ENCODE results near the gene PKD1L1. TPM values are rescaled to one million over a fixed set of nuclear protein-coding genes. Genes with fewer than 3 reads are reported as not detected.

The PKD1L1 gene
- total RNA-seq, 1 experiment from 2014 or later: 2.8 TPM

GRCh38 chr7:47779341-47779771 is 168.9 kb downstream of the PKD1L1 start:
- H3K27ac ChIP-seq (ENCODE audit: low read length): no peak overlapping the region
- no peak overlapping the region for H2AFZ ChIP-seq (ENCODE audit: low read length)
- no peaks in the 10 kb centered on the region for H4K20me1 ChIP-seq (ENCODE audit: insufficient read depth, low read depth, low read length)
- no peaks in the 10 kb centered on the region for H3K9me3 ChIP-seq (ENCODE audit: low read length)
- H3K4me3 ChIP-seq (ENCODE audit: low read length): no peak overlapping the region
- no peak overlapping the region for H3K9ac ChIP-seq (ENCODE audit: low read length)
- H3K9me2 ChIP-seq (replicated peaks; ENCODE audit: insufficient read depth, low read length): no peaks in the 10 kb centered on the region
- no peaks in the 10 kb centered on the region for H3K79me2 ChIP-seq (ENCODE audit: low read length)
- no peaks in the 10 kb centered on the region for H3K36me3 ChIP-seq (ENCODE audit: insufficient read depth, low read length)
- peaks cover 5% of the 10 kb centered on the region; the same call in 1 of the 2 replicates for H3K4me1 ChIP-seq (ENCODE audit: low read length)
- H3K4me2 ChIP-seq (ENCODE audit: low read depth, low read length, poor library complexity, severe bottlenecking): no peak overlapping the region
- H3K27me3 ChIP-seq (ENCODE audit: low read length): no peaks in the 10 kb centered on the region
- DNase-seq: no peak

DNA sequence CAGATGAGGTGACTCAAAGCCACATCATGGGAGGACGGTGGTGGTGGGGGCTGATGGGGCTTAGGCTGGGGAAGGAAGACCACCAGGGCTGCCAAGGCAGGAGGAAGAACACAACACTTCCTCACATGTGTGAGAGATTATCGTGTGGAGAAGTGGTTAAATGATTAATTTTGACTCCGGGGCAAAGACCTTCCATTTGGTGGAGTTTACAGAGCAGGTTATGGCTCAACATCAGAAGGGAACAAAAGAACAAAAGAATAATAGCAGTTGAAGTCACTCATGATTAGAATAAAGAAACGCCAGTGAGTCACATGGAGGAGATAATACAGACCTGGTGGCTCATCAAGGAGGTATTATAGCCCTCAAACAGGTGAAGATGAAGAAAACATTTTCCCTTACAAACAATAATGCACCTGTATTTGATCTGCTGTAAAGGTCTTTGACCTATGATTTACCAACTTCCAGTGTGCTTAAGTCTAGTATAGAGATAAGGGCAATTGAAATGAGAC is 170.1 kb downstream of the PKD1L1 start:
- no peaks in the 10 kb centered on the region for H3K36me3 ChIP-seq (ENCODE audit: insufficient read depth, low read length)
- no peaks in the 10 kb centered on the region for H3K27me3 ChIP-seq (ENCODE audit: low read length)
- no peaks in the 10 kb centered on the region for H3K79me2 ChIP-seq (ENCODE audit: low read length)
- H3K9ac ChIP-seq (ENCODE audit: low read length): no peak overlapping the region
- no peak overlapping the region for H3K4me2 ChIP-seq (ENCODE audit: low read depth, low read length, poor library complexity, severe bottlenecking)
- H3K9me3 ChIP-seq (ENCODE audit: low read length): no peaks in the 10 kb centered on the region
- peaks cover 7% of the 10 kb centered on the region; the same call in 1 of the 2 replicates for H3K4me1 ChIP-seq (ENCODE audit: low read length)
- H4K20me1 ChIP-seq (ENCODE audit: insufficient read depth, low read depth, low read length): no peaks in the 10 kb centered on the region
- H2AFZ ChIP-seq (ENCODE audit: low read length): no peak overlapping the region
- no peak overlapping the region for H3K4me3 ChIP-seq (ENCODE audit: low read length)
- DNase-seq: no peak
- no peaks in the 10 kb centered on the region for H3K9me2 ChIP-seq (replicated peaks; ENCODE audit: insufficient read depth, low read length)
- no peak overlapping the region for H3K27ac ChIP-seq (ENCODE audit: low read length)

DNA sequence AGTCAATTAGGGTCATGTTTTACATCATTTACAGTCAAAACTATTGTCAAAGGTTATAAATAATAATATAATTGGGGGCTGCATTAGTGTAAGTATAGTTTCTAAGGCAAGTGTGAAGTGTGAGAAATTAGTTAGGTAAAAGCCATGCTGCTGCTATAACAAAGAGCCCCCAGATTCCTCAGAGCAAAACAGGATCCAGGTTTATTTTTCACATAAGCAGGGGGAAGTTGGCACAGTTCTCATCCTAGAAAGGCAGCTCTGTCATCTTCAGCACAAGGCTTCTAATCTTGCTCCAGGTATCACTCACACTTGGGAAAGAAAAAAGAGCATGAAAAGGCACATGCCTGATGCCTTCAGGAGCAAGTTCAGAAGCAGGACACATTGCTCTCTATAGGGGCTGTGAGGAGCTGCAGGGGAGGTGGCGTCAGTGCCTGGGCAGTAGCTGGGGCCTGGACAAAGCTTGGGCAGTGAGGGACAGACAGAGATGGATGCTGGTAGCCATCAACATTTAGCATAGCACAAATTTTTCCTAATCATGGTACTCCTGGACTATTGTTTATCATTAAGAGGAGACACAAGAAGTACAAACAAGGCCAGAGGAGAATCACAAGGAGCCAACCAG is 170.6 kb downstream of the PKD1L1 start:
- Histone ChIP-seq H3K9me2 (replicated peaks; ENCODE audit: insufficient read depth, low read length) (no peaks in the 10 kb centered on the region), H3K4me2 (ENCODE audit: low read depth, low read length, poor library complexity, severe bottlenecking) (no peak overlapping the region), H3K27ac (ENCODE audit: low read length) (no peak overlapping the region), H3K9me3 (ENCODE audit: low read length) (no peaks in the 10 kb centered on the region), H4K20me1 (ENCODE audit: insufficient read depth, low read depth, low read length) (no peaks in the 10 kb centered on the region), H2AFZ (ENCODE audit: low read length) (no peak overlapping the region), H3K36me3 (ENCODE audit: insufficient read depth, low read length) (no peaks in the 10 kb centered on the region), H3K4me1 (ENCODE audit: low read length) (peaks cover 9% of the 10 kb centered on the region; the same call in 1 of the 2 replicates), H3K79me2 (ENCODE audit: low read length) (no peaks in the 10 kb centered on the region), H3K9ac (ENCODE audit: low read length) (no peak overlapping the region), H3K27me3 (ENCODE audit: low read length) (no peaks in the 10 kb centered on the region), H3K4me3 (ENCODE audit: low read length) (no peak overlapping the region)
- no peak for DNase-seq

DNA sequence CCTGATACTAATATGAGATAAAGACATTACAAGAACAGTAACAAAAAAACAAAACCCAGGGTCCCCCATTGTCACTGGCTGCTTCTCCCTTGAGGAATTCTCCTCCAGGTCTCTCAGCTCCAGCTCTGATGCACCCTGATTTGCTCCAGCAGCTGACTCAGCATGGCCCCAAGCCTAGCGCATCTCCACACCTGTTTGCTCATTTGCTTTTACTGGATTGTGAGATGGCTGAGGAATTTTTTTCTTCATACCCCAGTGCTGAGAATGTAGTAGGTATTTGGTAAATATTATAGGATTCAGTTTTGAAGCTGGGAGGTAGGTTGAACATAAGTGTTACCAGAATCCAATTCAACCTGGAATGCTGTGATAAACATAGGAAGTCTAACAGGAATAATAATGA is 171.9 kb downstream of the PKD1L1 start:
- no peaks in the 10 kb centered on the region for H3K9me2 ChIP-seq (replicated peaks; ENCODE audit: insufficient read depth, low read length)
- no peak overlapping the region for H3K4me3 ChIP-seq (ENCODE audit: low read length)
- H3K36me3 ChIP-seq (ENCODE audit: insufficient read depth, low read length): no peaks in the 10 kb centered on the region
- H3K9ac ChIP-seq (ENCODE audit: low read length): no peak overlapping the region
- H3K27ac ChIP-seq (ENCODE audit: low read length): no peak overlapping the region
- DNase-seq: no peak
- H3K79me2 ChIP-seq (ENCODE audit: low read length): no peaks in the 10 kb centered on the region
- H3K9me3 ChIP-seq (ENCODE audit: low read length): no peaks in the 10 kb centered on the region
- no peak overlapping the region for H3K4me2 ChIP-seq (ENCODE audit: low read depth, low read length, poor library complexity, severe bottlenecking)
- no peak overlapping the region for H2AFZ ChIP-seq (ENCODE audit: low read length)
- H4K20me1 ChIP-seq (ENCODE audit: insufficient read depth, low read depth, low read length): no peaks in the 10 kb centered on the region
- H3K4me1 ChIP-seq (ENCODE audit: low read length): peaks cover 9% of the 10 kb centered on the region; the same call in 1 of the 2 replicates
- no peaks in the 10 kb centered on the region for H3K27me3 ChIP-seq (ENCODE audit: low read length)

DNA sequence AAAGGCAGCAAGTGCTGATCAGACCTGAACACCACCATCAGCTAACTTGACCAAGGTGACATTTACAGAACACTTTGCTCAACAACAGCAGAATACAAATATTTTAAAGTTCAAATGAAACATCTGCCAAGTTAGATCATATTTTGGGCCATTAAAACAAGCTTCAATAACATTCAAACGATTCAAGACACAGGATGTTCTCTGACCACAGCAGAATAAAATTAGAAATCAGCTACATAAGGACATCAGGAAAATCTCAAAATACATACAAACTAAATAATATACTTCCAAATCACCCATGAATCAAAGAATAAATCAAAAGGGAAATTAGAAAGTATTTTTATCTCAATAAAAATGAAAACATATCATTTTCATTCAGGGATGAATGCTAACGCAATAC is 173.0 kb downstream of the PKD1L1 start:
- Histone ChIP-seq H3K9me2 (replicated peaks; ENCODE audit: insufficient read depth, low read length) (no peaks in the 10 kb centered on the region), H3K9ac (ENCODE audit: low read length) (no peak overlapping the region), H3K9me3 (ENCODE audit: low read length) (no peaks in the 10 kb centered on the region)

DNA sequence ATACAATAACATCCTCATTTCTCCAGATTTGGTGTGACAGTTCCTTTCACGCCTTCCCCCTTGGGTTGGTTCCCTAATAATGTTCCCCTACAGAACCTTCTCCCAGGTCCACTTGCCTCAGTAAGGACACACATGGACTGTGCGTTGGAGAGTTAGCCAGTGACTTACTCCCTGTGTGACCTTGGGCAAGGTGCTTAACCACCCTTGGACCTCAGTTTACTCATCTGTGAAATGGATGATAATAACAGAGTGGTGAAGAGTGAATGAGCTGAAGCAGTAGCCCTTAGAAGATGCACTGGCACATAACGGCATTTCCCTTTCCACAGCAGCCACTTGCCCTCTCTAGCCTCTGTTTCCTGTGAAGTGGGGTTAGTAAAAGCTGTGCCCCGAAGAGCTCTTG is 175.8 kb downstream of the PKD1L1 start:
- H3K4me3 ChIP-seq (ENCODE audit: low read length): no peak overlapping the region
- peaks cover 9% of the 10 kb centered on the region; the same call in 1 of the 2 replicates for H3K4me1 ChIP-seq (ENCODE audit: low read length)
- H3K27ac ChIP-seq (ENCODE audit: low read length): no peak overlapping the region
- H3K4me2 ChIP-seq (ENCODE audit: low read depth, low read length, poor library complexity, severe bottlenecking): no peak overlapping the region
- no peaks in the 10 kb centered on the region for H3K27me3 ChIP-seq (ENCODE audit: low read length)
- no peaks in the 10 kb centered on the region for H3K79me2 ChIP-seq (ENCODE audit: low read length)
- H3K9me3 ChIP-seq (ENCODE audit: low read length): no peaks in the 10 kb centered on the region
- no peaks in the 10 kb centered on the region for H3K36me3 ChIP-seq (ENCODE audit: insufficient read depth, low read length)
- DNase-seq: no peak
- no peaks in the 10 kb centered on the region for H4K20me1 ChIP-seq (ENCODE audit: insufficient read depth, low read depth, low read length)
- no peaks in the 10 kb centered on the region for H3K9me2 ChIP-seq (replicated peaks; ENCODE audit: insufficient read depth, low read length)
- H3K9ac ChIP-seq (ENCODE audit: low read length): no peak overlapping the region
- H2AFZ ChIP-seq (ENCODE audit: low read length): no peak overlapping the region

More for the DNA sequence above, 173.0 kb downstream of the PKD1L1 start:
- Histone ChIP-seq H3K4me1 (ENCODE audit: low read length) (peaks cover 9% of the 10 kb centered on the region; the same call in 1 of the 2 replicates), H3K79me2 (ENCODE audit: low read length) (no peaks in the 10 kb centered on the region), H2AFZ (ENCODE audit: low read length) (no peak overlapping the region), H3K27me3 (ENCODE audit: low read length) (no peaks in the 10 kb centered on the region), H3K27ac (ENCODE audit: low read length) (no peak overlapping the region), H3K4me2 (ENCODE audit: low read depth, low read length, poor library complexity, severe bottlenecking) (no peak overlapping the region), H4K20me1 (ENCODE audit: insufficient read depth, low read depth, low read length) (no peaks in the 10 kb centered on the region), H3K4me3 (ENCODE audit: low read length) (no peak overlapping the region), H3K36me3 (ENCODE audit: insufficient read depth, low read length) (no peaks in the 10 kb centered on the region)
- no peak for DNase-seq

GRCh38 chr7:47771990-47772360 is 176.3 kb downstream of the PKD1L1 start:
- Histone ChIP-seq H3K79me2 (ENCODE audit: low read length) (no peaks in the 10 kb centered on the region), H4K20me1 (ENCODE audit: insufficient read depth, low read depth, low read length) (no peaks in the 10 kb centered on the region), H3K9ac (ENCODE audit: low read length) (no peak overlapping the region), H3K9me3 (ENCODE audit: low read length) (no peaks in the 10 kb centered on the region), H2AFZ (ENCODE audit: low read length) (no peak overlapping the region), H3K27ac (ENCODE audit: low read length) (no peak overlapping the region), H3K27me3 (ENCODE audit: low read length) (no peaks in the 10 kb centered on the region), H3K4me2 (ENCODE audit: low read depth, low read length, poor library complexity, severe bottlenecking) (no peak overlapping the region), H3K4me1 (ENCODE audit: low read length) (peaks cover 9% of the 10 kb centered on the region; the same call in 1 of the 2 replicates), H3K4me3 (ENCODE audit: low read length) (no peak overlapping the region), H3K9me2 (replicated peaks; ENCODE audit: insufficient read depth, low read length) (no peaks in the 10 kb centered on the region), H3K36me3 (ENCODE audit: insufficient read depth, low read length) (no peaks in the 10 kb centered on the region)
- no peak for DNase-seq

DNA sequence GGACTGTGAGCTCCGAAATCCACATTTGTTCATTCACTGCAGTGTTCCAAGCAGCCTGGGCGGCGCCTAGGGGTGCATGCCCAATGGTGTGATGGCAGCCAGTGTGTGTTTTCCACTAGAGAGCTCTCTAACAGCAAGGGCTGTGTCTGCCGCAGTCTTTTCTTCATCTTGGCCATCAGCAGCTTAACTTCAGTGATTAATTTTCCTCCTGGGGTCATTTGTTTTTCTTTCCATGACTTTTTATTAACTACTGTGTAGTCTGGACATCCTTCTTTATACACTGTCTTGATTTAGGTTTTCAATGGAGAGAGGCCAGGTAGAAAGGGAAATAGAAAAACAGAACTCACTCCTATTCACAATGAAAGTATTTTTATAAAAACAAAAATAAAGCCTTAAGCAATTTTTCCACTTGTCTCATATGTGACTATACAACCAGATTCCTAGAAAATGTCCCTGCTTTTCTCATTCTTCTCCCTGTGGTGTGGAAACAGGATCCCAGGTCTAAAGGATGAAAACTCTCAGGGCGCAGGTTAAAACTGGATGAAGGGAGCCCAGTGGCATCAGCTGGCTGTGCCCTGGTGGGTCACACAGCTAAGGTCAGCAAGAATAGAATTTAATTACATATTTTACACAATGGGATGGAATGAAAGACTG is 176.8 kb downstream of the PKD1L1 start:
- Histone ChIP-seq H3K27ac (ENCODE audit: low read length) (no peak overlapping the region), H3K9ac (ENCODE audit: low read length) (no peak overlapping the region), H3K27me3 (ENCODE audit: low read length) (no peaks in the 10 kb centered on the region), H3K4me3 (ENCODE audit: low read length) (no peak overlapping the region), H3K4me2 (ENCODE audit: low read depth, low read length, poor library complexity, severe bottlenecking) (no peak overlapping the region), H3K36me3 (ENCODE audit: insufficient read depth, low read length) (no peaks in the 10 kb centered on the region), H4K20me1 (ENCODE audit: insufficient read depth, low read depth, low read length) (no peaks in the 10 kb centered on the region), H3K4me1 (ENCODE audit: low read length) (peaks cover 9% of the 10 kb centered on the region; the same call in 1 of the 2 replicates), H3K9me3 (ENCODE audit: low read length) (no peaks in the 10 kb centered on the region), H2AFZ (ENCODE audit: low read length) (no peak overlapping the region), H3K9me2 (replicated peaks; ENCODE audit: insufficient read depth, low read length) (no peaks in the 10 kb centered on the region), H3K79me2 (ENCODE audit: low read length) (no peaks in the 10 kb centered on the region)
- DNase-seq: no peak
